HepG2 (cell line): Measurements from ENCODE around the gene GATC. TPM values are rescaled to one million over a fixed set of nuclear protein-coding genes. Genes with fewer than 3 reads are reported as not detected.

Experiments used
- ATF5 ChIP-seq: sonication (generic); formaldehyde crosslinking; IDR thresholded peaks from 2 replicates; pipeline ENCODE4 v1.4.0; 2020; ENCODE audit warnings: mild to moderate bottlenecking, low read depth, missing genetic modification reagents
- CENPBD1 ChIP-seq: sonication (generic); formaldehyde crosslinking; IDR thresholded peaks from 2 replicates; pipeline ENCODE4 v1.8.0; 2022; ENCODE audit warnings: missing genetic modification reagents, low read depth, mild to moderate bottlenecking, borderline replicate concordance
- POLR2AphosphoS5 ChIP-seq: IDR thresholded peaks from 2 replicates; pipeline ENCODE4 v1.6.1; 2012; ENCODE audit warnings: low read depth, low read length
- RARA ChIP-seq: IDR thresholded peaks from 2 replicates; pipeline ENCODE4 v1.6.1; 2016; ENCODE audit warnings: missing genetic modification reagents, missing compliant biosample characterization
- SKI ChIP-seq: fragments of 450-650 bp; IDR thresholded peaks from one replicate; pipeline ENCODE4 v1.6.1; 2018; ENCODE audit warnings: mild to moderate bottlenecking; ENCODE audit not compliant: partially characterized antibody
- STAT6 ChIP-seq: sonication (generic); formaldehyde crosslinking; IDR thresholded peaks from 2 replicates; pipeline ENCODE4 v1.4.0; 2020; ENCODE audit warnings: missing genetic modification reagents, mild to moderate bottlenecking, borderline replicate concordance
- TP53 ChIP-seq: sonication (generic); formaldehyde crosslinking; conservative IDR thresholded peaks from 2 replicates; pipeline ENCODE4 v1.4.0; 2020; ENCODE audit warnings: missing genetic modification reagents
- U2AF1 ChIP-seq: fragments of 200-400 bp; formaldehyde crosslinking; optimal IDR thresholded peaks from 2 replicates; pipeline ENCODE3; 2017; ENCODE audit warnings: mild to moderate bottlenecking, low read depth, low read length
- ZFP36L2 ChIP-seq: sonication (generic); formaldehyde crosslinking; IDR thresholded peaks from 2 replicates; pipeline ENCODE4 v1.4.0; 2020; ENCODE audit warnings: missing genetic modification reagents
- ZFP90 ChIP-seq: sonication (generic); formaldehyde crosslinking; IDR thresholded peaks from 2 replicates; pipeline ENCODE4 v1.8.0; 2022; ENCODE audit warnings: missing genetic modification reagents, mild to moderate bottlenecking, inconsistent platforms, borderline replicate concordance
- ZKSCAN5 ChIP-seq: sonication (generic); formaldehyde crosslinking; IDR thresholded peaks from 2 replicates; pipeline ENCODE4 v1.5.1; 2020; ENCODE audit warnings: mild to moderate bottlenecking, missing genetic modification reagents
- ZNF12 ChIP-seq: sonication (generic); formaldehyde crosslinking; IDR thresholded peaks from 2 replicates; pipeline ENCODE4 v1.5.0; 2020; ENCODE audit warnings: missing genetic modification reagents
- ZNF549 ChIP-seq: sonication (generic); formaldehyde crosslinking; IDR thresholded peaks from 2 replicates; pipeline ENCODE4 v1.5.0; 2020; ENCODE audit warnings: missing genetic modification reagents
- ZNF563 ChIP-seq: sonication (generic); formaldehyde crosslinking; IDR thresholded peaks from 2 replicates; pipeline ENCODE4 v1.8.0; 2022; ENCODE audit warnings: mild to moderate bottlenecking, moderate library complexity, missing genetic modification reagents
- ZNF619 ChIP-seq: sonication (generic); formaldehyde crosslinking; IDR thresholded peaks from 2 replicates; pipeline ENCODE4 v1.4.0; 2020; ENCODE audit warnings: mild to moderate bottlenecking, missing genetic modification reagents
- ZNF678 ChIP-seq: sonication (generic); formaldehyde crosslinking; IDR thresholded peaks from 2 replicates; pipeline ENCODE4 v1.4.0; 2020; ENCODE audit warnings: mild to moderate bottlenecking, missing genetic modification reagents
- ZNF775 ChIP-seq: sonication (generic); formaldehyde crosslinking; IDR thresholded peaks from 2 replicates; pipeline ENCODE4 v1.4.0; 2020; ENCODE audit warnings: missing genetic modification reagents, mild to moderate bottlenecking, moderate library complexity, borderline replicate concordance
- polyA plus RNA-seq, 8 experiments: library from polyadenylated mRNA; depleted of rRNA in 3 of 8; stranded (reverse) in 7 of 8; unstranded in 1 of 8; fragments of >200 nt; fragmentation: Illumina TruSeq in 4 of 8; extraction: Trizol in 4 of 8; gene quantifications; 2 replicates each; pipeline versions ENCODE4 v1.2.1 to v1.2.3, GENCODE V29; 2011 to 2016; ENCODE audit warnings: low read depth in 4 of 8, missing spikeins in 1 of 8, mixed read lengths in 1 of 8; ENCODE audit not compliant: insufficient read depth in 1 of 8
- total RNA-seq, 5 experiments: library from RNA; depleted of rRNA; stranded (reverse); fragments of >200 nt; fragmentation: Illumina TruSeq; extraction: Trizol; gene quantifications; 2 replicates each; pipeline ENCODE4 v1.2.3, GENCODE V29; 2016; ENCODE audit warnings: low read depth in 1 of 5
- TF ChIP-seq, protein P1 (sequence below): sonication (generic); formaldehyde crosslinking; IDR thresholded peaks from 2 replicates; pipeline ENCODE4 v1.9.0; 2022; ENCODE audit warnings: missing genetic modification reagents, mild to moderate bottlenecking, borderline replicate concordance
- TF ChIP-seq, protein P2 (sequence below): sonication (generic); formaldehyde crosslinking; conservative IDR thresholded peaks from 2 replicates; pipeline ENCODE4 v1.8.1; 2023; ENCODE audit warnings: missing genetic modification reagents
- TF ChIP-seq, protein P3 (sequence below): sonication (generic); formaldehyde crosslinking; IDR thresholded peaks from 2 replicates; pipeline ENCODE4 v1.4.0; 2020; ENCODE audit warnings: missing genetic modification reagents, mild to moderate bottlenecking, borderline replicate concordance

GATC gene
- total and polyA plus RNA-seq, 2 of the 13 experiments (the other 11 are each of a cell fraction or from before 2014, with no cell fraction given), result 17.7 to 29.7 TPM

DNA sequence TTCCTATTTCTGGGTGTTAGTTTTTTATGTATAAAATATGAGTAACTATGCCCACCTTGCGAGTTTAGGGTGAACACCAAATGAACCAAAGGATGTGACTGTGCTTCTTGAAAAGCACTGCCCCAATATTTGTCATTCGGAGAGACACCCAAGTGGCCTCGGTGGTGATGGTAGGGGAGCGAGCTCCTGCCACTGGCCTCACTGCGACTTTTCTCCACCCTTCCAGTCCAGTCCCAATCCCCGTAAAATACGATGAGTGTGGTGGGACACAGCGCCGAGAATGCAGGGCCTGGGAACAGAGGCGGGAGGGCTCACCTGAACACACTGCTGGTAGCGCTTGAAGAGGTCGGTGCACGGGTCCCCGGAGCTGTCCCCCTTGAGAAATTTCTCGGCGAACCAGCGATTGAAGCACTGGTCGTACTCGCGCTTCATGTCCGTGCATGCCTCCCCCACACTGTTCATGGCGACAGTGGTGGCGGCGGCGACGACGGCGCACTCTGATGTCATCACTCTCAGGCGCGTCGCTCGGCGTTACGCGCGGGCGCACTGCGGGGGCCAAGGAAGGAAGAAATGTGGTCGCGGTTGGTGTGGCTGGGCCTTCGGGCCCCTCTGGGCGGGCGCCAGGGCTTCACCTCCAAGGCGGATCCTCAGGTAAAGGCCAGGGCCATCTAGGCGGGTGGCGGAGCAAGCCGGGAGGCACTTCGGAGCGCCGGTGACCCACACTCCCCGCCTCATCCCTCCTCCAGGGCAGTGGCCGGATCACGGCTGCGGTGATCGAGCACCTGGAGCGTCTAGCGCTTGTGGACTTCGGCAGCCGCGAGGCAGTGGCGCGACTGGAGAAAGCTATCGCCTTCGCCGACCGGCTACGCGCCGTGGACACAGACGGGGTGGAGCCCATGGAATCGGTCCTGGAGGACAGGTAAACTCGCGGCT is at the start of gene GATC, which contains the start of gene TRIAP1 (continued):
- TF ChIP-seq CENPBD1 (CRISPR knock-in tag) (peak; percentile 80; the same call in 1 of the 2 replicates), TP53 (CRISPR knock-in tag) (peak; percentile 98), ZNF775 (CRISPR knock-in tag) (no peak), U2AF1 (peak; percentile 50), ZNF549 (CRISPR knock-in tag) (no peak), ATF5 (peak; percentile 46; the same call in 1 of the 2 replicates), ZKSCAN5 (CRISPR knock-in tag) (no peak), ZNF563 (CRISPR knock-in tag) (no peak; the same call in 1 of the 2 replicates), STAT6 (CRISPR knock-in tag) (no peak; the same call in none of the 2 replicates), POLR2AphosphoS5 (peak; percentile 98), ZFP90 (CRISPR knock-in tag) (peak; percentile 92), ZFP36L2 (0 out of 2 replicates have a peak, but pooled peaks have one; percentile 48), ZNF678 (CRISPR knock-in tag) (0 out of 2 replicates have a peak, but pooled peaks have one; percentile 41), RARA (CRISPR knock-in tag) (peak; percentile 56), ZNF619 (peak; percentile 79; the same call in 1 of the 2 replicates), ZNF12 (no peak; the same call in 1 of the 2 replicates), SKI (no peak)
- TF ChIP-seq, protein P1, sequence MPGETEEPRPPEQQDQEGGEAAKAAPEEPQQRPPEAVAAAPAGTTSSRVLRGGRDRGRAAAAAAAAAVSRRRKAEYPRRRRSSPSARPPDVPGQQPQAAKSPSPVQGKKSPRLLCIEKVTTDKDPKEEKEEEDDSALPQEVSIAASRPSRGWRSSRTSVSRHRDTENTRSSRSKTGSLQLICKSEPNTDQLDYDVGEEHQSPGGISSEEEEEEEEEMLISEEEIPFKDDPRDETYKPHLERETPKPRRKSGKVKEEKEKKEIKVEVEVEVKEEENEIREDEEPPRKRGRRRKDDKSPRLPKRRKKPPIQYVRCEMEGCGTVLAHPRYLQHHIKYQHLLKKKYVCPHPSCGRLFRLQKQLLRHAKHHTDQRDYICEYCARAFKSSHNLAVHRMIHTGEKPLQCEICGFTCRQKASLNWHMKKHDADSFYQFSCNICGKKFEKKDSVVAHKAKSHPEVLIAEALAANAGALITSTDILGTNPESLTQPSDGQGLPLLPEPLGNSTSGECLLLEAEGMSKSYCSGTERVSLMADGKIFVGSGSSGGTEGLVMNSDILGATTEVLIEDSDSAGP (CRISPR knock-in tag), result peak; percentile 94; the same call in 1 of the 2 replicates
- TF ChIP-seq, protein P2, sequence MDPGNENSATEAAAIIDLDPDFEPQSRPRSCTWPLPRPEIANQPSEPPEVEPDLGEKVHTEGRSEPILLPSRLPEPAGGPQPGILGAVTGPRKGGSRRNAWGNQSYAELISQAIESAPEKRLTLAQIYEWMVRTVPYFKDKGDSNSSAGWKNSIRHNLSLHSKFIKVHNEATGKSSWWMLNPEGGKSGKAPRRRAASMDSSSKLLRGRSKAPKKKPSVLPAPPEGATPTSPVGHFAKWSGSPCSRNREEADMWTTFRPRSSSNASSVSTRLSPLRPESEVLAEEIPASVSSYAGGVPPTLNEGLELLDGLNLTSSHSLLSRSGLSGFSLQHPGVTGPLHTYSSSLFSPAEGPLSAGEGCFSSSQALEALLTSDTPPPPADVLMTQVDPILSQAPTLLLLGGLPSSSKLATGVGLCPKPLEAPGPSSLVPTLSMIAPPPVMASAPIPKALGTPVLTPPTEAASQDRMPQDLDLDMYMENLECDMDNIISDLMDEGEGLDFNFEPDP, result no peak
- TF ChIP-seq, protein P3, sequence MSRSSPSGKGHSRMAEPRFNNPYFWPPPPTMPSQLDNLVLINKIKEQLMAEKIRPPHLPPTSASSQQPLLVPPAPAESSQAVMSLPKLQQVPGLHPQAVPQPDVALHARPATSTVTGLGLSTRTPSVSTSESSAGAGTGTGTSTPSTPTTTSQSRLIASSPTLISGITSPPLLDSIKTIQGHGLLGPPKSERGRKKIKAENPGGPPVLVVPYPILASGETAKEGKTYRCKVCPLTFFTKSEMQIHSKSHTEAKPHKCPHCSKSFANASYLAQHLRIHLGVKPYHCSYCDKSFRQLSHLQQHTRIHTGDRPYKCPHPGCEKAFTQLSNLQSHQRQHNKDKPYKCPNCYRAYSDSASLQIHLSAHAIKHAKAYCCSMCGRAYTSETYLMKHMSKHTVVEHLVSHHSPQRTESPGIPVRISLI (CRISPR knock-in tag), result peak; percentile 77; the same call in 1 of the 2 replicates
